NCI-H2227 (cell line): ENCODE data around the gene PTPRM.

ENCODE experiments used
- DNase-seq: peaks from one replicate; lab custom pipeline; 2025; ENCODE audit not compliant: unreplicated experiment; lab: John Stamatoyannopoulos, UW

Gene PTPRM

DNA sequence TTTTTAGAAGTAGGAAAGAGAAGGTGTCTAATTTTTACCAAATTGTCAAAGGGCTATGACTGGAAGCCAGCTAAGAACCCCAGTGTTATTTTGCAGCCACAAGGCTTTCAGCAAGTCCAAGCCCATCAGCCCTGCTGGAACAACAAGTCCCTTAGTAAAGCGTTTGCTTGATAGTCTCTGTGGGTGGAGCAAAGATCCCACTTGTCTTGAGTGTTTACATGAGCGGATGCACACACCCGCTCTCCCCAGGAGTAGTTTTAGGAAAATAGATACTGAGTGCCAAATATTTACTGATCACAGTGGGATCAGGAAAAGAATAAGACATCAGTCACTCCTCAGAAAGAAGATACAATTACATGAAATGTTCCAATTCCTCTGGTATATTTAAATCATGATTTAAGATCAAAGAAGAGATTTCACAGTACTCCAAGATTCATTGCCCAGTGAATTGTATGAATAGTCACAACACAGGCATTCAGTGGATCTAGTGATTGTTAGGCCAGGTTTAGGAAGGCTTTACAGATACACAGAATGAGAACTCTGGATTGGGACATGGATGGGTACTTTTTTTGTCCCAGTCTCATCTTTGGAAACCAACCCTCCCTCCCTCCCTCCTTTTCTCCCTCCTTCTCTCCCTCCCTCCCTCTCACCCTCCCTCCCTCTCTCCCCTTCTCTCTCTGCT, 514.9 kb downstream of the PTPRM start:
- no peak for DNase-seq

DNA sequence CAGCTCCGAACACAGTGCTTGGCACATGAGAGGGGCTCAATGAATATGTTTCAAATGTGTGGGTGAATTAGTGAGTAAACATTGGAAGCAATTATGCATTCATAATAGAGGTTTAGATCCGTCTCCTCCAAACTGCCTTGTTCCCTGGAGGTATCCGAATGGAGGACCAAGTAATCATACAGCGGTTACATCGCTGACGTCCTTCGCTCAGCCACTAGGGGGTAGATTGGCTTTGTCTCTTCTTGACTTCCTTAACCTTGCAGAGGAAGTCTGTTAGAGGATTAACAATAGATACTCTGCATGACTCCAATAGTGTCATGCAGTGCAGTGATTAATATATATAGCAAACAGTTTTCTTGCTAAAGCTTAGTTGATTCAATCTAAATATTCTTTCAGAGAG, 517.0 kb downstream of the PTPRM start:
- DNase-seq, result peak; percentile 4

DNA sequence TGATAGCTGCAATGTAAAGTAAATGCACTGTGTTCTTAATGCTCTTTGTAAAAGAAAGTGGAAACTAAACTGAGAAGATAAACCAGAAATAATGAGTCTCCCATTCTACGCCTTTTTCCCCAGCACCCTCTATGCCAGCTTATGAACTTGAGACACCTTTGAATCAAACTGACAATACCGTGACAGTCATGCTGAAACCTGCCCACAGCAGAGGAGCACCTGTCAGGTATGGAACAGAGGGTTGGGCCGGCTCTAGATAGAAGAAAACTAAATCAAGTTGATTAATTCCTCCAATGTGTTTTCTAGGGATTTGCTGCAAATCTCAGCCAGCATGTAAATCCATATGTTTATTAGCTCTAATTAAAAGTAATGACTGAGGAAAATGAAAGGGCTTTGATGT, 521.5 kb downstream of the PTPRM start:
- DNase-seq, result no peak

DNA sequence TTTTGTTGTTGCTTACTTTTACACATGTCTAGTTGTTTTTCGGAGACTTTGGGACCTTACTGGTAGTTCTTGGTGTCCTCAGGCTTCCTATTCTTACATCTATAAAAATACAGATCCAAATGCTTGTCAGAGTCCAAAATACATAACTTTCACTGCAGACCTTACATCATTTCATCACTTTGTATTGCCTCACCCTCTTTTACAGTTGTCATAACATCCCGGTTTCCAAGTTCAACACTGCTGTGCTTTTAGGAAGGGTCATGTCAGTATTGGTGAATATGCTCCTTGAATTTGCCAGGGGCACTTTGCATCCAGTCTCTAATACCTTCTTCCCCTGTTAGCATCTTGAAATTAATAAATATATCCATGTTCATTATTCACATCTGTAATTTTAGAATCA, 523.9 kb downstream of the PTPRM start:
- no peak for DNase-seq

DNA sequence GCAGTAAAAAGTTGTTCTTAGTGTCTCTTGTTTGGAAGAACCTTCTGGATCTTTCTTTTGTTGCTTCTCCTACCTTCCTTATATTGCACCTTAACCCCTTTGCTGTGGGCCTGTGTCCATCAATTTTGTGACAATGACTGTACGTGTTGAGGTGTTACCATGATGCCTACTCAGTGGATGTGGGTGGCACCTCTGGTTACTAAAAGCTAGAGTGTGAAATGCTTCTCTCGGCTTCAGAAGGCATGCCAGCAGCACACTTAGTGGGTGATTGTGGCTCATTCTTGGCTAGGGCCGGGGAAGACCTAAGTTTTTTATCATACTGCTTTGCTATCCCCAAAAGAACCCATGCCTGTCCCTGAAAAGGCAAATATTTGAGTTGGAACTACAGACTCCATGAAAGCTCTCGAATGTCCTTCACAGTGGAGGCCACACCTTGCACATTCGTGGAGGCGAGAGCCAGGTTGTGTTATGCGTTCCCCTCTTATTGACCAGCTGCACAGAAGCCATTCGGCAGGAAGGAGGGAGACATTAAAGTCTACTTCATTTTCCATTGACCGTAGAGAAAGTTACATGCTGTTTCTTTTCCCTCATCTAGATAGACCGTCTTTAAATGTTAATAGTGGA, 528.9 kb downstream of the PTPRM start:
- DNase-seq, result no peak

DNA sequence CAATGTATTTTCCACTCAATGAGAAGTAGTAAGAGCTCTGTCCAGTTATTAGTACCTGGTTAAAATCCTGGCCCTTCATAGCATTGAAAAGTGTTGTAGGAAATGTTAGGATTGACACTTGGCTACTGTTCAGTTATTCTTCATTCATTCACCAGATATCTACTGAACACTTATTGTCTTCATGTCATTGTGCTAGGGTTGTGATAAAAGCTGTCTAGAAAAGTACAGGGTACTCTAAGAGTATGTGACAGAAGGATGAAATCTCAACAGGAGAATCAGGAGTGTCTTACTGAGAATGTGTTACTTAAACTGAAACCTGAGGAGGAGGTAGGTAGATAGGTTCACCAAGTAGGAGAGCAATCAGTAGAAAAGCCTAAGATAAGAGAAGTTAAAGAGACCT, 530.3 kb downstream of the PTPRM start:
- DNase-seq, result no peak

DNA sequence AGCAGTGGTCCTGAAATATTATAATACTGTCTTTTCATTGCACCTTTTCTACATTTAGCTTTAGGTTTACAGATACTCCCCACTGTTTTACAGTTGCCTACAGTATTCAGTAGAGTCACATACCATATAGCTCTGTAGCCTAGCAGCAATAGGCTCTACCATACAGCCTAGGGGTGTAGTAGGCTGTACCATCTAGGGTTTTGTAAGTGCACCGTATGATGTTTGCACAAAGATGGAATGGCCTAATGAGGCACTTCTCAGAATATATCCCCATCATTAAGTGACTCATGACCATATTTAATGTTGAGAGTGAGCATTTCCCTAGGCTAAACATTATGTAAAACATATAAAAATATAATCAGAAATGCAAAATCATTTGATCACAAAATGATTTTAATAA, 530.8 kb downstream of the PTPRM start:
- DNase-seq, result no peak

DNA sequence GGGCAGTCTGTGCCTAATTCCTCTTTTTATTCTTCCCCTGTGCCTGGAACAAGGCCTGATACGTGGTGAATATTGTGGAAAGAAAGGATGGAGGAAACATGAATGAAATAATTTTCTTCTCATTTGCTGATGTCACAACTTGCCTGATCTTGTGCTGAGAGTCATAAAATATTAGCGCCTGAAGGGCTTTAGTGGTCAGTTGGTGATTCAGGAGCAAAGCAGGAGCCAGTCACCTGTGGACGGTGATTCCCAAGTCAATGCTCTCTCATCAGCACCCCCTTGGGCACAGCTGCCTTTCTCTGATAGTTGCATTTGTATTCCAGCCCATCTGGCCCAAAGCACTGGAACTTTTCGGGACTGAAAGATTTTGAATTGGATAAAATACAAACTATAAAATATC, 539.5 kb downstream of the PTPRM start:
- no peak for DNase-seq

DNA sequence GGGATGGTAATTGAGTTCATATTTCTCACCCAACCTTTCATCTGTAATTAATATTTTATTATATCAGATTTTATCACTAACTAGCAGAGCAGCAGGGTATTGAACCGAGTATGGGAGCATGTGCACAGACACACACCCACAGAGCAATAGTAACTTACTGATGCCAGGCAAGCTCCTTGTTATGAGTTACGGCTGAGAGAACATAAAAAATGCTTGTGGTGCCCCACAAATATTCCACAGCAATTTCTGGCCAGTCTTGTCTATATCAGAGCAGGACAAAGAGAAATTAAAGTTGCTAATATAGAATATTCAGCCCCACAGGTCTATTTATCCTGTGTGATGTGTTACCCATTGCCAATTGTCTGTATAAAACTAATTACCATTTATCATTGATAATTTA, 540.3 kb downstream of the PTPRM start:
- no peak for DNase-seq

DNA sequence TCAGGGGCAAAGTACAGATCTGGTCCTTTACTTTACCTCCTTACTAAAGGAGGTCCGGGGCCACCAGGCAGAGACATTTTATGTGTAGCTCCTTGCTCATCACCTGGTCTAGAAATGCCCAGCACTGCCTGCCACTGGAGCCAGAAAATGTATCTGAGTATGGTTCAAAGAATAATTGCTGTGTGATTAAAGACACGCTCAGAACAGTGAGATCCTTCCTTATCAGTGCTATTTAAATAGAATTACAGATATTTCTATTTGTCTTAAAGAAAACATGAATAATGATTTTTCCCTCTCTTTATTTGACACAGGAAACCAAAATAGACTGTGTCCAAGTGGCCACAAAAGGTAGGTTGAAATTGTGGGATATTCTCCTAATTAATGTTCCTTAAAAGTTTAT, 547.4 kb downstream of the PTPRM start:
- no peak for DNase-seq

DNA sequence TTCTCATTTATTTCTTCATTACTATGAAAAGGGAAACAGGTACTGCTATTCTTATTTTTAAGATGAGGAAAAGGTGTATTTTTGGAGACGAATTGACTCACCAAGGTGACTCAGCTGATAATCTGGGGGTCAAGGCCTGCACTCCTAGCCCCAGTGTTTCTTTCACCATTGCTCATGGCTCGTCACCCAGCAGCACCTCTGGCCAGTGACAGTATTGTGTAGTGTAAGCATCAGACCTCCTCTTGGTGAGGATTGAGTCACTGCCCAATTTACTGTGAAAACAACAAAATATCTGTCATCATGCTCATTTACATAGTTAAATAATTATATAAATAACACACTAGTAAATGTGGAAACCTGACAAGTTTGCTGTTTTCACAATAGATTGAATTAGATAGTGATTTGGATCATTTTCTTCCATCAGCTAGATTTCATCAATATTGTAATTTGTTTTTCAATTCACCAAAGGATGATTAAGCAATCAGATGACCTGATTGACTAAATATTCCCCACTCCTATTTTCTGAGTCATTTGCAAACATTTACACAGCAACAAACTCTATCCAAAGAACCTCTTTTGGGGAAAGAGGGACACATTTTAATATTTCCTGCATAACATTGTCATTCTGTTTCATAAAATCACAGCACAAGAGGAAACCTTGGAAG, 549.4 kb downstream of the PTPRM start:
- DNase-seq, result no peak

DNA sequence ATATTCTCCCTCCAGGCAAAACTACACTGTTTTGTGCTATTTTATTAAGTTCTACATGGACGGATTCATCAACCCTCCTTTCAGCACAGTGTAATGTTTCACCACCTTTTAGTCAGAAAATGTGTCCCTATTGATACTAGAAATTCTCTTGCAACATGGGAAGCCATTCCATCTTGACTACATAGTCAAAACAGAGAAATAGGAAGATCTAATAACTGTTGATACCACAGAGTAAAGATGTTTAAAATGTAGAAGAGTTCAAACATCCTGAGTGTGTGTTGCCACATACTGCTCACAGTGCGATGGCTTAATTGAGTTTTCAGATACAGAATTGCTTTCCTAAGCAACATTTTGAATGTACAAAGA, 549.9 kb downstream of the PTPRM start:
- DNase-seq, result no peak

DNA sequence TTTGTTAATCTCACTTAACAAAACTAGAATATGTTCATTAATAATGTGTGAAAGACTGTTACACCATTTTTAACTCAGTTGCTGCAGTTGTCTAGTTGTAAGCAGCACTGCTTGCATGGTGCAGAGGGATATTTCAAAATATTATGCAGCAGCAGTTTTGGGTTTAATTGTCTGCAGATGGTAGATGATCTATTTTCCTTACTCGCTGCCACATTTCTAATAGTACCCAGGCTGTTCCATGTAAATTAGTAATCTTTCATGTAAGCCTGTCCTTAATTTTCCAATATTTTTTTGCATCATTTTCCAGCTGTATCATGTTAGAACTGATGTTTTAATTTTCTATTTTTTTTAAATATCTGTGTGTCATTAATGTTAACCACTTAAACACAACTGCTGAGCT, 554.0 kb downstream of the PTPRM start:
- no peak for DNase-seq

DNA sequence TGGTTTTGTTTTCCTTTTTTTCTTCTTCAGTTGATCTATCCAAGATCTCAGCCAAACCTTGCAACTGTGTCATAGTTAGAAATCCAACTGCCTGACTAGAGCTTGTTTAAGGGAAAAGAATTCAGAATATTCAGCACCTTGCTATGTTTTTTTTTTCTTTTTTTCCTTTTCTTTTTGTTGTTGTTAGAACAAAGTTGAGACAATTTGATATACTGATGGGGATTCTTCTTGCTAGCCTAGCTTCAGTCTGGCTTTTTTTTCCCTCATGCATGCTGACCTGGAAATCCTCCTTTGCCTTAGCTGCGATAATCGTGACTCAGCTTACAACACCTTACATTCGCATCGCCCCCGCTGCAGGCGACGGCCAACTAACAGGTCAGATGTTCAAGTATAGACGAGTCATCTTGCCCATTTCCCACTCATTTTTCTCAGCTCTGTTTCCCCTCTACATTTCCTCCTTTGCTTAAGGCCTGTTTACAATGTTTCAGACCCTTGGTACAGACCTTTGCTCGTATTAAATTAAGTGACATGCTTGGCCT, 554.9 kb downstream of the PTPRM start:
- no peak for DNase-seq

DNA sequence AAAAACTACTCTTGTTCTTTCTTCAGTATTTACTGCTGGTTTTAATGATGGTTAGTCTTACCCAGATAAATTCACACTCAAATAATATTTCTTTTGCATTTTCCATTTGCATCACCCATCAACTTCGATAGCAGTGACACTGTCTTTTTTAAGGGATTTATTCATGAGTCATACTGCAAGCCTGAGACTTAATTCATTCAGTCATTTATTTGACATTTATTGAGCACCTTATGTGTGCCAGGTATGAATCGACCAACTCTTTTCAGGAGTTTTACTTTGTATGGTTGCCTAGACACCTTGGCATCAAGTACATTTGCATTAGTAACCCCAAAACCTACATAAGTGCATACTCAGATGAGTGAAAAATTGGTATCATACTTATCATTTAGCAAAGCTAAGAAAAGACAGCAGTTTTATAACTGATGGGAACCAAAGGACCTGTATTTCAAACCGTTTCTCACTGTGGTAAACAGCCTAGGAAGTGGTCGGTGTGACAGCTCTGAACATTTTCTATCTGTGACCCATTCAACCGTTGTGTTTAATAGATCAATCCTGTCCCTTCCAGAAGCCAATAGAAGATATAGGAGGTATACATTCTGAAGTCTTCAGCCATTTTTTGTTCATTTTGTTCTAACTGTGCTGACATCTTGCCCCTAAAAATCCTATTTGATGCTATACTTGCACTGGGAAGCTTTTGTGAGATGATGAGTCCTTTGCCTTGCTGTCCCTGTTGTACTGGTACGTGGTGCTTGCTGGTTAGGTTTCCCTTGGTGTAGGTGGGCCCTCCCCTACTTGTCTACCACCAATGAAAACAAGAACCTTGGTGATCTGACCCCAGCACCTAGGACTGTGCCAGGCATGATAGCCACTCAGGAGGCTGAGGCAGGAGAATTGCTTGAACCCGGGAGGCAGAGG, 557.4 kb downstream of the PTPRM start:
- DNase-seq, result no peak

DNA sequence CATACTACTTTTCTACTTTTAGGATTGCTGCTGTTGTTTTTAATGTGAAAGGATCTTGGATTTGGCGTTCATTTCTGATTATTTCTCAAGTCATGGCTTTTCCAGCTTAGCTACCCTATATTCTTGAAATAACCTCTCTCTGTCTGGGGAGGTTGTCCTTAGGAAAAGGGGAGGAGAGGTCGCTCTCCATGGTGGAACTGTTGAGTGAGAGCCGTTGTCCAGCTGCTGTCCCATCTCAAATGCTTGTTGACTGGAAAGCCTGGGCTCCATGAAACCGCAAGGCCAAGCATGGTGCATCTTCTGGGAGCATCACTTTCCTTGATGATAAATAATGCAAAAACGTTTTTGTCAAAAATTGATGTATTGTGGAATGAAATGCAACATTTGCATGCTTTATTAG, 563.0 kb downstream of the PTPRM start:
- no peak for DNase-seq

DNA sequence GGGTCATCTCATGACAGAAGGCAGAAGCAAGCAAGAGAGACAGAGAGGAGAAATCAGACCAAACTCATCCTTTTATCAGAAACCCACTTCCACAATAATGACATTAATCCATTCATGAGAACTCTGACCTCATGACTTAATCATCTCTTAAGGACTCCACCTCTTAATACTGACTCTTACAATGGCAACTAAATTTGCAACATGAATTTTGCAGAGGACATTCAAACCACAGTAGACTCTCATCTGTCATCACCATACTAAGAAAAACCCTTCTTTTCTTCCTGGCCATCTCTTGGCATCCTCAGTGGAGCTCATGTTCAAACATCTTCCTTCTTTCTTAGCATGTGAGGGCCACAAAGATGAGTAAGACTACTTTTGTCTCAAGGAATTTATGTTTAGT, 565.9 kb downstream of the PTPRM start:
- no peak for DNase-seq

DNA sequence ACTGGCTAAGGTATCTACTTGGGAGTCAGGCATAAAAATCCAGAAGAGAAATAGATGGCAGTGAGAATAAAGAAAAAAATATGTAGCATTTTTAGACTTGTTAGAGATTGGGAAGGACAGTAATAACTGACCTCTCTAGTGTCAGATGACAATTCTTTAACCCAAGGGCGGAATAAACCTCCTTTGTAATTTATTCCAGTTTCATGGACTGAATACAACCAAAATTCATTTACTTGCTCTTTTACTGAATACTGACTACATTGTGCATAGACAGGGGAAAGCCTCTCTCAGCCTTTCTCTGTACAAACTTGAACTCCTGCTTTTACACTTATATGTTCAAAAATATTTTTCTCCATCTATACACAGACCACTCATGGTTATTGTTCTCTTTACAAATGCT, 566.8 kb downstream of the PTPRM start:
- no peak for DNase-seq

DNA sequence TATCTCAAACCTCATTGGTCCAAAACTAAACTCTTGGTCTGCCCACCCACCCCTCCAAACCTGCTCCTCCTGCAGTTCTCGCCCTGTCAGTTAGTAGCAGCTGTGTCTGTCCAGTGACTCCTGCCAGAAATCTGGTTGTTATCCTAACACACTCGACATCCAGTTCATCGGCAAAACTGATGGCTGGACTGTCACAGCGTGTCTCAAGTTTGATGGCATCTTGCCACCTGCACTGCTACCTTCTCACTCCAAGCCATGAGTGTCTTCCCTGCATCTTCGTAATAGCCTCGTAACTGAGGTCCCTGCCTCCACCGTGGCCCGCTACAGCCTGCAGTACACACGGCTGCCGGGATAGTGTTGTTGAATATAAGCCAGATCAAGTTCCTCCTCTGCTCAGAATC, 572.0 kb downstream of the PTPRM start:
- DNase-seq, result no peak

DNA sequence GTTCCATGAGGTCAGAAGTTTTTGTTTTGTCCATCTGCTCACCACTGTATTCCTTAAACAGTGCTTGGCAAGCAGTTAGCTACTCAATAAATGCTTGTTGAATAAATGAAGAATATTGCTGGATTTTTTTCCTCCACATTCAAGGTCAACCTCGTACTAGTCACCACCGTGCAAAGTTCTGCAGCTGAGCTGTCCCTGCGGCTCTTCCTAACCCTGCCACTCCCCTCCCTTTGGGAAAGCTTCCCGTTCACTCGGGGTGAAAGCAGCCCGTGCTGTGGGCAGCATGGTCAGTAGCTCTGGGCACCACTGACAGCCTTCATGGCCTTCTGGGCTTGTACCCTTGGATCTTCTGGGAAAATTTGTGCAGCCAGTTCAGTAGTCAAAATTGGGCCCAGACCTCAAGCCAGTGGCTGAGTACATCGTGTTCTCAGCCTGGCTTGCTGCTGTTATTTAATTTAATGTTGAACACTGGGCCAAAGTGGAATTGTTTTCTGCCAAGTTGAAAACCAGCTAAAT, 572.8 kb downstream of the PTPRM start:
- DNase-seq, result no peak

DNA sequence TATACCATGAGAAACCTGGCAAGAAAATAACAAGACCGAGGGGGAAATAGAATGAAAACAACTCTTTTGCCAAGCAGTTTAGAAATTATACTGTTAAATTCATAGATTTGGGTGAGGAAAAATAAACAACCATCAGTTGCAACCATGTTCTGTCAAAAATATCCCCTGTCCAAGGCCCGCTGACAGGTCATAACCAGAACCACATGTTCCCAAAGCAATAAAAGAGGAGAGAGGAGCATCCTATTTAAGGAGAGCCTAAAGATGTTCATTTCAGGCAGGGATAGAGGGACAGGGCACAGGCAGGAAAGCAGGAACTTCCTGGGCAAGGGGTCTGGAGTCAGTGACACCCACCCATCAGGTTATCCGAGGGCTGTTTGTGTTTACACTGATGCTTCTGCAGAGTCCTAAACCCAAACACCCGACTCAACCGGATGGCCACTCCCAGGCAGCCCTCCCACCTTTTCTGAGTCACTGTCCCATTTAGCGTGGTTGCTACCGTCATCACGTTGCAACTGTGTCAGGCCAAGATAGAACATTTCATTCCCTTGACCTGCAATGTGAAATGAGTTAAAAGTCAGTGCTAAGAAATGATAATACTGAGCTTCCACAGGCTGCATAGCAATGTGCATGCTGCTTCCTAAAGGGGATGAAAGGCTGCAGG, 573.9 kb downstream of the PTPRM start:
- DNase-seq, result no peak
